ENCODE measurements around the gene NKAIN4. TPM values are rescaled to one million over a fixed set of nuclear protein-coding genes. Genes with fewer than 3 reads are reported as not detected.

NKAIN4 gene
- total and polyA plus RNA-seq, 2 experiments from 2014 or later: 13.5 to 21.0 TPM

- H3K27me3 ChIP-seq: peaks cover 10% of the 10 kb centered on the region
- no peak overlapping the region for H3K4me3 ChIP-seq
- H2AFZ ChIP-seq: no peak overlapping the region
- no peaks in the 10 kb centered on the region for H3K9me3 ChIP-seq (ENCODE audit: low read depth)
- H3K4me2 ChIP-seq: no peak overlapping the region
- no peaks in the 10 kb centered on the region for H3K9me2 ChIP-seq (replicated peaks; ENCODE audit: insufficient read depth)
- 86% methylated on average over 11 of the region's 11 CpGs for WGBS (ENCODE audit: low lambda C conversion rate, missing lambda C conversion rate)
- H3K79me2 ChIP-seq: no peaks in the 10 kb centered on the region
- no peak for TF ChIP-seq EZH2 (IDR thresholded peaks at IDR 0.05; ENCODE audit: borderline replicate concordance)
- no peak for TF ChIP-seq EZH2phosphoT487 (IDR thresholded peaks at IDR 0.05; ENCODE audit: low read depth, severe bottlenecking, unreplicated experiment)
- TF ChIP-seq CTCF (IDR thresholded peaks at IDR 0.05; ENCODE audit: poor library complexity): no peak
- no peaks in the 10 kb centered on the region for H4K20me1 ChIP-seq (ENCODE audit: insufficient read depth, poor library complexity, severe bottlenecking)
- no peaks in the 10 kb centered on the region for H3K36me3 ChIP-seq (replicated peaks; ENCODE audit: insufficient read depth, low read depth)
- H3K4me1 ChIP-seq (ENCODE audit: insufficient read depth): peaks cover 3% of the 10 kb centered on the region
- H3K27ac ChIP-seq: no peak overlapping the region
- no peak for DNase-seq (ENCODE audit: low spot score)
These were observed 39.2 kb upstream of the NKAIN4 start for GRCh38 chr20:63293456-63293855.

- Histone ChIP-seq H4K20me1 (ENCODE audit: insufficient read depth, poor library complexity, severe bottlenecking) (no peaks in the 10 kb centered on the region), H3K27ac (no peak within 1 kb of the TSS), H3K4me2 (no peak within 1 kb of the TSS), H2AFZ (no peak within 1 kb of the TSS), H3K9me2 (replicated peaks; ENCODE audit: insufficient read depth) (no peaks in the 10 kb centered on the region), H3K27me3 (peaks cover 10% of the 10 kb centered on the region), H3K4me3 (no peak within 1 kb of the TSS), H3K4me1 (ENCODE audit: insufficient read depth) (peaks cover 3% of the 10 kb centered on the region), H3K36me3 (replicated peaks; ENCODE audit: insufficient read depth, low read depth) (no peaks in the 10 kb centered on the region), H3K79me2 (no peaks in the 10 kb centered on the region), H3K9me3 (ENCODE audit: low read depth) (no peaks in the 10 kb centered on the region)
- TF ChIP-seq EZH2phosphoT487 (IDR thresholded peaks at IDR 0.05; ENCODE audit: low read depth, severe bottlenecking, unreplicated experiment): no peak
- 69% methylated on average over 7 of the region's 7 CpGs for WGBS (ENCODE audit: low lambda C conversion rate, missing lambda C conversion rate)
- no peak for DNase-seq (ENCODE audit: low spot score)
These were observed 38.6 kb upstream of the NKAIN4 start, which contains the start of gene COL20A1 for GRCh38 chr20:63292904-63293303. TSS of gene COL20A1 (plus strand) at chr20:63293186. CDS start at chr20:63295108, 1,922 bp downstream.

GRCh38 chr20:63292292-63292701 lies 38.0 kb upstream of the NKAIN4 start:
- H3K27me3 ChIP-seq: peaks cover 10% of the 10 kb centered on the region
- H3K4me3 ChIP-seq: no peak overlapping the region

DNA sequence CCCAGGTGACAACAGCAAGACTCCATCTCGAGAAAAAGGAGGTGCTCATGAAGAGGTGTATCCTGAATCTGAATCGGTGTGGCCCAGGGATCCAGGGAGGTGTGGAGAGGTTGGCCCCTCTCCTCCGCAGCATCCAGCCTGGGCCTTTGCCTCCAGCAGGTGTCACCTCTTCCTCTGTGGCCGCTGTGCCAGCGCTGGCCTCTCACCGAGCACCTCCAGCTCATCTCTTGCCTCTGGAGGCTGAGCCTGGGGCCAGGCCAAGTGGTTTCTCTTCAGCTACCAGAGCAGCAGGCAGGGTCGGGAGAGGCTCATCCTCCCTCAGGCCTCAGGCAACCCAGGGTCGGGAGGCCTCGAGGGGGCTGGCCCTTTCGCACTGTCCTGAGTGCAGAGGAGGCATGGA lies 37.5 kb upstream of the NKAIN4 start:
- peaks cover 3% of the 10 kb centered on the region for H3K4me1 ChIP-seq (ENCODE audit: insufficient read depth)
- DNase-seq (ENCODE audit: low spot score): no peak
- no peak overlapping the region for H3K4me2 ChIP-seq
- no peak overlapping the region for H2AFZ ChIP-seq
- whole genome bisulfite sequencing (ENCODE audit: low lambda C conversion rate, missing lambda C conversion rate): 89% methylated on average over 8 of the region's 10 CpGs
- no peaks in the 10 kb centered on the region for H3K36me3 ChIP-seq (replicated peaks; ENCODE audit: insufficient read depth, low read depth)
- H4K20me1 ChIP-seq (ENCODE audit: insufficient read depth, poor library complexity, severe bottlenecking): no peaks in the 10 kb centered on the region
- H3K79me2 ChIP-seq: no peaks in the 10 kb centered on the region
- H3K4me3 ChIP-seq: no peak overlapping the region
- H3K27ac ChIP-seq: no peak overlapping the region
- peaks cover 10% of the 10 kb centered on the region for H3K27me3 ChIP-seq
- TF ChIP-seq EZH2phosphoT487 (IDR thresholded peaks at IDR 0.05; ENCODE audit: low read depth, severe bottlenecking, unreplicated experiment) (no peak), CTCF (IDR thresholded peaks at IDR 0.05; ENCODE audit: poor library complexity) (no peak)
- H3K9me2 ChIP-seq (replicated peaks; ENCODE audit: insufficient read depth): no peaks in the 10 kb centered on the region
- no peaks in the 10 kb centered on the region for H3K9me3 ChIP-seq (ENCODE audit: low read depth)

More at GRCh38 chr20:63292292-63292701, 38.0 kb upstream of the NKAIN4 start:
- peaks cover 3% of the 10 kb centered on the region for H3K4me1 ChIP-seq (ENCODE audit: insufficient read depth)
- H3K9me3 ChIP-seq (ENCODE audit: low read depth): no peaks in the 10 kb centered on the region
- no peak overlapping the region for H3K4me2 ChIP-seq
- no peaks in the 10 kb centered on the region for H3K36me3 ChIP-seq (replicated peaks; ENCODE audit: insufficient read depth, low read depth)
- no peak for DNase-seq (ENCODE audit: low spot score)
- H2AFZ ChIP-seq: no peak overlapping the region
- WGBS (ENCODE audit: low lambda C conversion rate, missing lambda C conversion rate): 85% methylated on average over 16 of the region's 16 CpGs
- no peak overlapping the region for H3K27ac ChIP-seq
- TF ChIP-seq EZH2 (IDR thresholded peaks at IDR 0.05; ENCODE audit: borderline replicate concordance): no peak
- no peak for TF ChIP-seq CTCF (IDR thresholded peaks at IDR 0.05; ENCODE audit: poor library complexity)
- TF ChIP-seq EZH2phosphoT487 (IDR thresholded peaks at IDR 0.05; ENCODE audit: low read depth, severe bottlenecking, unreplicated experiment): no peak
- no peaks in the 10 kb centered on the region for H3K79me2 ChIP-seq
- H4K20me1 ChIP-seq (ENCODE audit: insufficient read depth, poor library complexity, severe bottlenecking): no peaks in the 10 kb centered on the region
- H3K9me2 ChIP-seq (replicated peaks; ENCODE audit: insufficient read depth): no peaks in the 10 kb centered on the region
